ENCODE data around the gene RPL34.

RPL34 gene

DNA sequence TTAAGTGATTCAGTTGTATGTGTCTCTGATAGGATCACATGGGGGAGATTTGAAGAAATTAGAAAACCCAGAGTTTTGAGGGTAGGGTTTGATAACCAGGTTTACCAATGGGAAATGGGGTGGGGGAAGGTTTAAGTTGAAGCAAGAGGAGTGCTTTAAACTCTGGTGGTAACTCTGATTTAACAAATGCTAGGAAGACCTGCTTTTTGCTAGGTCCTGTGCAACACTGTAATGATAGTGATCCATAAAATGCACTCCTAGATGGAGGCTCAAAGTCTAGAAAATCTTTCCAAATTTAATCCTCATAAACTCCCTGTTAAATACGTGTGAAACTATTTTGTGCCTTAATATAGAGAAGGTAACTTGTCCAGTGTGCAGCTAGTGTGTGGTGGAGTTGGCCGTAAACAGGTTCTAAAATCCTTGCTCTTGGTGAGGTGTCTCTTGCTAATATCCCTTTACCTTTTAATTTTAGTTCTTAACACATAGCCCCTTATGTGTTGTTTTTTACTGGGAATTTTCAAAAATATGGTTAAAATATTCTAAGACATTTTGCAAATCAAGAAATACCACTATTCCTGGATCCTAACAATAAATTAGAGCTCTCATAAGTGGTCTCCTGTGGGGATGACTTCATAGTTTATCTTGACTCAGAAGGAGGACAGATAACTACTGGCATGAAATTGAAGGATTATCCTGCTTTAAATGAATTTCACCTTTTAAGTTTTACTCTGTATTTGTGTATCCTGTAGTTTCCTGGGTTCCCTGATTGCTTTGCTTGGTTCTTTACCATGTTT, 4.1 kb downstream of the RPL34 start:
- DNase-seq, result no peak

DNA sequence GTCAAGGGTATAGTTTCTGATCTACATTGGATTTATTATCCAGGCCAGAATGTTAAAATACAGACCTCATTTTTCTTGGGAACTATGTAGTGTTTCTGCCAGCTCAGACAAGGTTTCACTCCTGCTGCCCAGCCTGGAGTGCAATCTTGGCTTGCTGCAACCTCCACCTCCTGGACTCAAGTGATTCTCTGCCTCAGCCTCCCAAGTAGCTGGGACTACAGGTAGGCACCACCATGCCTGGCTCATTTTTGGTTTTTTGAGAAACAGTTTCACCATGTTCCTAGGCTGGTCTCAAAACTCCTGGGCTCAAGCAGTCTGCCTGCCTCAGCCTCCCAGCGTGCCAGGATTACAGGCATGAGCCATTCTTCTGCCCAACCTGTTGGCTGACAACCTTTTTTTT, 5.7 kb downstream of the RPL34 start:
- DNase-seq, result no peak

GRCh38 chr4:108628411-108628810, 8.0 kb downstream of the RPL34 start:
- DNase-seq, result no peak

DNA sequence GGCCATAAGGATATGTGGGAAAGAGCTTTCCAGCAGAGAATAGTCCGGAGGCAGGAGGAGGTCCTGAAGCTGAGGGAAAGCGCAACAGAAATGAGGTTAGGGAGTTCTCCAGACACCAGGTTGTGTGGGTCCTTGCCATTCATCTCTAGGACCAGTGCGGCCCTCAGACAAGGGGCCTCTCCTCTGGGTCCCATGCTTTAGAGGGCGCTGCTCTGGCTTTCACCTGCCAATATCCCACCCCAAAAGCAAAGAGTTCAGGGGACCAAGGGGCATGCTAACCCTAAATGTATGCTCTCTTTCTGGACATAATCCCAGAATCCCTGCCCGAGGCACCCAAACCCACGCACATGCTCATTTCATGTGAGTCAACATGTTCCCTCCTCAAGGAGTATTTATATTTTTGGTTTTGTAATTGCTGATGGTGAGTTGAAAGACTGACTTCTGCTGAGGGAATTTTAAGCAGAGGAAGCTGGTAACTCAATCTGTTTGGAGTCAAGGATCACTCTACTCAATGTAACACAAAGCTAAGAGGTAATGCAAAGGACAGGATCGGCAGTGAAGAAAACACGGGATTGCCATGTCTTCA, 14.8 kb downstream of the RPL34 start:
- no peak for DNase-seq

DNA sequence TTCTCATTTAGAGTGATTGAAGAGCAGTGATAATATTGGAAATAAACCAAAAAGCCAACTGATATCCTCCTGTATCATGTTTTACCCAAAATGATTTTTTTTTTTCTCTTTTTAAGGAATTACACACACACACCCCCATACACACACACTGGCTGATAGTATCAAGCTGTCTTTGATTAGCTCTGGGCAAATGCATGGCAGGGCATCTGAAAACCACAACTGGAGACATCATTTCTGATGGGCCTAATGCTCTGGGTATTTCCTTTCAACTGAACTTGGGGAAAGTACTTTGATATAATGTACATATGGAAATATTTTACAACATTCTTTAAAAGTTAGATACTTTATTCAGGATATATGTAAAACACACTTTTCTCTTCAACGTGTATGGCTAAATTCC, 15.9 kb downstream of the RPL34 start:
- DNase-seq, result no peak

GRCh38 chr4:108637856-108638255, 17.5 kb downstream of the RPL34 start:
- DNase-seq, result no peak

GRCh38 chr4:108644237-108644636, 23.9 kb downstream of the RPL34 start:
- DNase-seq, result no peak

DNA sequence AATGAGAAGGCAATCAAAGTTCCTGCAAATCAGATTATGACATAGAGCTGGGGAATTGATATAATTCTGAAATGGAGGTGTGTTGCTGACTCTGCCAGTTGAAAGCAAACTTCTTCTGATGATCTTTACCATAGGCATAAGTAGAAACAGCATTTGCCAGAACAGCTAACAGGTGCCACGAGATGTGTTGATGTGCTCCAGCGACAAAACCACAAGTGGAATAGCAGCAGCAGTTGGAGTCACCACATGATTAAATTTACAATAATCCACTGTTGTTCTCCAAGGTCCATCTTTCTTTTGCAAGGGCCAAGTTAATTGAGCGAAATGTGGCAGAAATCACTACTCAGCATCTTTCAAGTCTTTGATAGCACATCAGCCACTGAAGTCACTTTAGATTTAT, 26.3 kb downstream of the RPL34 start:
- no peak for DNase-seq

GRCh38 chr4:108649863-108650211, 29.5 kb downstream of the RPL34 start:
- no peak for DNase-seq

GRCh38 chr4:108650212-108651013, 30.0 kb downstream of the RPL34 start, which contains the start of gene OSTC:
Gene OSTC (plus strand): TSS chr4:108650599. CDS start chr4:108650656, 57 bp downstream.
- DNase-seq, result peak; percentile 95

DNA sequence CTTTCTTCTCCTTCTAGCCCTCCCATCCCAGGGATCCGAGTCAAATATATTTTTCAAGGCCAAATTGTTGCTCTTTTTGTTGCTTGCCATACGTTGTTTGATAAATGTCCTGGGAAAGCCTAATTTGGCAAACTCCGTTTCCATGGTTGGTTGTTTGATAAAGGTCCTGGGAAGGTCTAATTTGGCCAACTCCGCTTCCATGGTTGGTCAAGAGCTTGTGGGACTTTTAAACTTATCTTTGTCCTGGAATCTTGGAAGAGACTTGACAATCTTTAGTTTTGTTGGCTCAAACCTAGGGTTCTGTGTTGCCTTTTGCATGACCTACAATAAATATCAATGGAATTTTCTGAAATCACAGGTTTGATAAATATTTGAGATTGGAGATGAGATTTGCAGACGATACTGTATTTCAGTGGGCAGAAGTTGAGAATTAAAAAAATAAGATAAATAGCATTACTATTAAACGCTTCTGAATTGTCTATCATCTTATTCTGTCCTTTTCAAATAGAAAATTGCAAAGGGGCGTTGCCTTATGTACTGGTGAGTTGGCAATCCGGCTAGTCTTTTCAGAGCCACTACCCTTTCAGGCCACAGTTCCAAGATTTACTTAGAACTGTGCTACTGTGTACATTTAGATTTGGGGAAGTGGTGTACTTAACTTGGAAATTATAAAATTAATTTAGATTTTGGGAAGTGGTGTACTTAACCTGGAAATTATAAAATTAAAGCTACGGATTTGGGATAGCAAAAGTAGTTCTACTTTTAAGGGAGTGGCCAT, 30.8 kb downstream of the RPL34 start:
- DNase-seq, result no peak

- DNase-seq, result no peak
Observed at GRCh38 chr4:108662629-108663028, 42.3 kb downstream of the RPL34 start.

GRCh38 chr4:108674356-108674977, 54.1 kb downstream of the RPL34 start:
- DNase-seq, result no peak
